Renal cortex interstitium (tissue), 11 donors: ENCODE data around the gene MAN1B1. TPM values are rescaled to one million over a fixed set of nuclear protein-coding genes. Genes with fewer than 3 reads are reported as not detected.
"Not testable (repeated sequence)": the region's sequence is repeated elsewhere in the genome, so short reads cannot be mapped to it uniquely, and the experiment has no call there.

ENCODE experiments used
- DNase-seq, 11 donors: peaks; one replicate each; pipeline ENCODE4 v3.0.0-alpha.2; 2013; ENCODE audit warnings: low read depth in 9 of 11, low spot score in 4 of 11; ENCODE audit errors: extremely low read depth in 1 of 11
- polyA plus RNA-seq, 3 donors: library from polyadenylated mRNA; unstranded; fragments of 120-200 nt; gene quantifications; one replicate each; pipeline ENCODE4 v1.2.1, GENCODE V29; 2013; ENCODE audit not compliant: insufficient read length in 3 of 3

The MAN1B1 gene
- polyA plus RNA-seq, 3 donors, result 46.1 to 62.1 (median 55.3) TPM

GRCh38 chr9:137048655-137049543 lies 37.9 kb upstream of the MAN1B1 start:
- DNase-seq, result no peak

GRCh38 chr9:137049544-137050449 lies 37.0 kb upstream of the MAN1B1 start:
- no peak for DNase-seq

GRCh38 chr9:137050570-137050969 lies 36.2 kb upstream of the MAN1B1 start:
- DNase-seq, result no peak

- DNase-seq, result no peak
Observed at GRCh38 chr9:137051145-137051724, 35.5 kb upstream of the MAN1B1 start.

GRCh38 chr9:137052293-137052692 lies 34.5 kb upstream of the MAN1B1 start:
- no peak for DNase-seq

- no peak for DNase-seq
Observed at GRCh38 chr9:137052998-137053943, 33.5 kb upstream of the MAN1B1 start.

GRCh38 chr9:137053944-137054931 lies 32.5 kb upstream of the MAN1B1 start, which contains the start of gene ENTPD2:
Gene ENTPD2, minus strand, starts transcription at chr9:137054061. Its CDS starts 64 bp downstream, at chr9:137053997.
- DNase-seq, result no peak

- no peak for DNase-seq
Observed at GRCh38 chr9:137054932-137055384, 31.8 kb upstream of the MAN1B1 start.

- DNase-seq, result peak in 5 of 11 donors; percentile 60 to 81 (median 67)
Observed at GRCh38 chr9:137055385-137056364, 31.1 kb upstream of the MAN1B1 start.

- no peak for DNase-seq
Observed at GRCh38 chr9:137056739-137057415, 29.9 kb upstream of the MAN1B1 start.

- no peak for DNase-seq
Observed at GRCh38 chr9:137057545-137057944, 29.2 kb upstream of the MAN1B1 start.

- no peak for DNase-seq
Observed at GRCh38 chr9:137058521-137059234, 28.1 kb upstream of the MAN1B1 start.

- DNase-seq, result no peak
Observed at GRCh38 chr9:137062384-137062783, 24.4 kb upstream of the MAN1B1 start.

- DNase-seq, result not testable (repeated sequence)
Observed at GRCh38 chr9:137062798-137063197, 24.0 kb upstream of the MAN1B1 start.
